ENCODE measurements around the gene OSBPL9. TPM values are rescaled to one million over a fixed set of nuclear protein-coding genes. Genes with fewer than 3 reads are reported as not detected.

The OSBPL9 gene
- total and polyA plus RNA-seq, 2 experiments from 2014 or later, result 82.7 to 102 TPM

DNA sequence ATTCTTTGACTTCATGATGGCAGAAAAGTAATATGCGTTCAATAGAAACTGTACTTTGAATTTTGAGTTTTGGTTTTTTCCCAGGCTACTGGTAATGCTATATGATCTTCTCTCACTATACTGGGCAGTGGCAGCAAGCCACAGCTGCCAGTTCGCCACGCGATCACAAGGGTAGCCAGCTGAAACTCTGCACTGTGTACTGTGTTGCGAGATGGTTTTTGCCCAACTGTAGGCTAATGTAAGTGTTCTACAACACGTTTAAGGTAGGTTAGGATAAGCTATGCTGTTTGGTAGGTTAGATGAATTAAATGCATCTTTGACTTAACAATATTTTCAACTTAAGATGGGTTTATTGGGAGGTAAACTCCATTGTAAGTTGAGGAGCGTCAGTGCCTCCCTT, 138.5 kb downstream of the OSBPL9 start:
- no peak overlapping the region for H3K27ac ChIP-seq (ENCODE audit: low read depth)
- H3K4me2 ChIP-seq, result no peak overlapping the region
- Mint-ChIP-seq H3K27ac (no peak overlapping the region), H3K4me1 (peaks cover 2% of the 10 kb centered on the region; the same call in 2 of the 3 replicates), H3K4me3 (no peak overlapping the region), H3K36me3 (ENCODE audit: low read depth) (peaks cover 7% of the 10 kb centered on the region; the same call in 2 of the 3 replicates), H3K27me3 (ENCODE audit: insufficient read depth, low read depth, poor library complexity) (no peaks in the 10 kb centered on the region), H3K9me3 (no peaks in the 10 kb centered on the region)
- H3K4me1 ChIP-seq (ENCODE audit: insufficient read depth), result no peaks in the 10 kb centered on the region
- H2AFZ ChIP-seq, result no peak overlapping the region
- no peaks in the 10 kb centered on the region for H3F3A ChIP-seq (replicated peaks; ENCODE audit: low read depth)
- 0 out of 2 replicates have a peak, but pooled peaks cover 6% of the 10 kb centered on the region for H4K20me1 ChIP-seq (replicated peaks; ENCODE audit: insufficient read depth)
- no peaks in the 10 kb centered on the region; the same call in 1 of the 2 replicates for H3K36me3 ChIP-seq (ENCODE audit: insufficient read depth)
- ATAC-seq, result no peak
- DNase-seq (ENCODE audit: low spot score), result no peak
- H3K27me3 ChIP-seq (ENCODE audit: insufficient read depth), result no peaks in the 10 kb centered on the region
- no peaks in the 10 kb centered on the region for H3K79me2 ChIP-seq (replicated peaks; ENCODE audit: insufficient read depth)
- H3K9me2 ChIP-seq (ENCODE audit: insufficient read depth), result no peaks in the 10 kb centered on the region
- no peak overlapping the region for H3K4me3 ChIP-seq
- TF ChIP-seq STAT1 (IDR thresholded peaks at IDR 0.05; ENCODE audit: unreplicated experiment) (no peak), EZH2 (IDR thresholded peaks at IDR 0.05; ENCODE audit: low read depth, unreplicated experiment) (no peak), NANOG (IDR thresholded peaks at IDR 0.05; ENCODE audit: borderline replicate concordance) (no peak), POLR2AphosphoS5 (IDR thresholded peaks at IDR 0.05; ENCODE audit: low read depth) (no peak), REST (IDR thresholded peaks at IDR 0.05; ENCODE audit: unreplicated experiment) (no peak), ZNF331 (CRISPR knock-in tag; IDR thresholded peaks at IDR 0.05; ENCODE audit: low read depth) (no peak), JUNB (IDR thresholded peaks at IDR 0.05; ENCODE audit: unreplicated experiment) (no peak), ZNF114 (CRISPR knock-in tag; IDR thresholded peaks at IDR 0.05) (no peak), EZH2phosphoT487 (IDR thresholded peaks at IDR 0.05; ENCODE audit: unreplicated experiment) (no peak), ETS1 (IDR thresholded peaks at IDR 0.05) (no peak), CREB1 (CRISPR knock-in tag; IDR thresholded peaks at IDR 0.05; ENCODE audit: low read depth) (no peak)
- TF ChIP-seq, protein P1, sequence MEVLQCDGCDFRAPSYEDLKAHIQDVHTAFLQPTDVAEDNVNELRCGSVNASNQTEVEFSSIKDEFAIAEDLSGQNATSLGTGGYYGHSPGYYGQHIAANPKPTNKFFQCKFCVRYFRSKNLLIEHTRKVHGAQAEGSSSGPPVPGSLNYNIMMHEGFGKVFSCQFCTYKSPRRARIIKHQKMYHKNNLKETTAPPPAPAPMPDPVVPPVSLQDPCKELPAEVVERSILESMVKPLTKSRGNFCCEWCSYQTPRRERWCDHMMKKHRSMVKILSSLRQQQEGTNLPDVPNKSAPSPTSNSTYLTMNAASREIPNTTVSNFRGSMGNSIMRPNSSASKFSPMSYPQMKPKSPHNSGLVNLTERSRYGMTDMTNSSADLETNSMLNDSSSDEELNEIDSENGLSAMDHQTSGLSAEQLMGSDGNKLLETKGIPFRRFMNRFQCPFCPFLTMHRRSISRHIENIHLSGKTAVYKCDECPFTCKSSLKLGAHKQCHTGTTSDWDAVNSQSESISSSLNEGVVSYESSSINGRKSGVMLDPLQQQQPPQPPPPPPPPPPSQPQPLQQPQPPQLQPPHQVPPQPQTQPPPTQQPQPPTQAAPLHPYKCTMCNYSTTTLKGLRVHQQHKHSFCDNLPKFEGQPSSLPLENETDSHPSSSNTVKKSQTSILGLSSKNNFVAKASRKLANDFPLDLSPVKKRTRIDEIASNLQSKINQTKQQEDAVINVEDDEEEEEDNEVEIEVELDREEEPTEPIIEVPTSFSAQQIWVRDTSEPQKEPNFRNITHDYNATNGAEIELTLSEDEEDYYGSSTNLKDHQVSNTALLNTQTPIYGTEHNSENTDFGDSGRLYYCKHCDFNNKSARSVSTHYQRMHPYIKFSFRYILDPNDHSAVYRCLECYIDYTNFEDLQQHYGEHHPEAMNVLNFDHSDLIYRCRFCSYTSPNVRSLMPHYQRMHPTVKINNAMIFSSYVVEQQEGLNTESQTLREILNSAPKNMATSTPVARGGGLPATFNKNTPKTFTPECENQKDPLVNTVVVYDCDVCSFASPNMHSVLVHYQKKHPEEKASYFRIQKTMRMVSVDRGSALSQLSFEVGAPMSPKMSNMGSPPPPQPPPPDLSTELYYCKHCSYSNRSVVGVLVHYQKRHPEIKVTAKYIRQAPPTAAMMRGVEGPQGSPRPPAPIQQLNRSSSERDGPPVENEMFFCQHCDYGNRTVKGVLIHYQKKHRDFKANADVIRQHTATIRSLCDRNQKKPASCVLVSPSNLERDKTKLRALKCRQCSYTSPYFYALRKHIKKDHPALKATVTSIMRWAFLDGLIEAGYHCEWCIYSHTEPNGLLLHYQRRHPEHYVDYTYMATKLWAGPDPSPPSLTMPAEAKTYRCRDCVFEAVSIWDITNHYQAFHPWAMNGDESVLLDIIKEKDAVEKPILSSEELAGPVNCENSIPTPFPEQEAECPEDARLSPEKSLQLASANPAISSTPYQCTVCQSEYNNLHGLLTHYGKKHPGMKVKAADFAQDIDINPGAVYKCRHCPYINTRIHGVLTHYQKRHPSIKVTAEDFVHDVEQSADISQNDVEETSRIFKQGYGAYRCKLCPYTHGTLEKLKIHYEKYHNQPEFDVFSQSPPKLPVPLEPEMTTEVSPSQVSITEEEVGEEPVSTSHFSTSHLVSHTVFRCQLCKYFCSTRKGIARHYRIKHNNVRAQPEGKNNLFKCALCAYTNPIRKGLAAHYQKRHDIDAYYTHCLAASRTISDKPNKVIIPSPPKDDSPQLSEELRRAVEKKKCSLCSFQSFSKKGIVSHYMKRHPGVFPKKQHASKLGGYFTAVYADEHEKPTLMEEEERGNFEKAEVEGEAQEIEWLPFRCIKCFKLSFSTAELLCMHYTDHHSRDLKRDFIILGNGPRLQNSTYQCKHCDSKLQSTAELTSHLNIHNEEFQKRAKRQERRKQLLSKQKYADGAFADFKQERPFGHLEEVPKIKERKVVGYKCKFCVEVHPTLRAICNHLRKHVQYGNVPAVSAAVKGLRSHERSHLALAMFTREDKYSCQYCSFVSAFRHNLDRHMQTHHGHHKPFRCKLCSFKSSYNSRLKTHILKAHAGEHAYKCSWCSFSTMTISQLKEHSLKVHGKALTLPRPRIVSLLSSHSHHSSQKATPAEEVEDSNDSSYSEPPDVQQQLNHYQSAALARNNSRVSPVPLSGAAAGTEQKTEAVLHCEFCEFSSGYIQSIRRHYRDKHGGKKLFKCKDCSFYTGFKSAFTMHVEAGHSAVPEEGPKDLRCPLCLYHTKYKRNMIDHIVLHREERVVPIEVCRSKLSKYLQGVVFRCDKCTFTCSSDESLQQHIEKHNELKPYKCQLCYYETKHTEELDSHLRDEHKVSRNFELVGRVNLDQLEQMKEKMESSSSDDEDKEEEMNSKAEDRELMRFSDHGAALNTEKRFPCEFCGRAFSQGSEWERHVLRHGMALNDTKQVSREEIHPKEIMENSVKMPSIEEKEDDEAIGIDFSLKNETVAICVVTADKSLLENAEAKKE (CRISPR knock-in tag; IDR thresholded peaks at IDR 0.05), result no peak
- TF ChIP-seq, protein P2, sequence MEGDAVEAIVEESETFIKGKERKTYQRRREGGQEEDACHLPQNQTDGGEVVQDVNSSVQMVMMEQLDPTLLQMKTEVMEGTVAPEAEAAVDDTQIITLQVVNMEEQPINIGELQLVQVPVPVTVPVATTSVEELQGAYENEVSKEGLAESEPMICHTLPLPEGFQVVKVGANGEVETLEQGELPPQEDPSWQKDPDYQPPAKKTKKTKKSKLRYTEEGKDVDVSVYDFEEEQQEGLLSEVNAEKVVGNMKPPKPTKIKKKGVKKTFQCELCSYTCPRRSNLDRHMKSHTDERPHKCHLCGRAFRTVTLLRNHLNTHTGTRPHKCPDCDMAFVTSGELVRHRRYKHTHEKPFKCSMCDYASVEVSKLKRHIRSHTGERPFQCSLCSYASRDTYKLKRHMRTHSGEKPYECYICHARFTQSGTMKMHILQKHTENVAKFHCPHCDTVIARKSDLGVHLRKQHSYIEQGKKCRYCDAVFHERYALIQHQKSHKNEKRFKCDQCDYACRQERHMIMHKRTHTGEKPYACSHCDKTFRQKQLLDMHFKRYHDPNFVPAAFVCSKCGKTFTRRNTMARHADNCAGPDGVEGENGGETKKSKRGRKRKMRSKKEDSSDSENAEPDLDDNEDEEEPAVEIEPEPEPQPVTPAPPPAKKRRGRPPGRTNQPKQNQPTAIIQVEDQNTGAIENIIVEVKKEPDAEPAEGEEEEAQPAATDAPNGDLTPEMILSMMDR (conservative IDR thresholded peaks at IDR 0.05; ENCODE audit: low read depth in 2 of 2), result no peak
